ENCODE results near the gene GNAZ. TPM values are rescaled to one million over a fixed set of nuclear protein-coding genes. Genes with fewer than 3 reads are reported as not detected.

Gene GNAZ
- polyA plus RNA-seq, 1 donor from 2014 or later = 52.0 TPM

DNA sequence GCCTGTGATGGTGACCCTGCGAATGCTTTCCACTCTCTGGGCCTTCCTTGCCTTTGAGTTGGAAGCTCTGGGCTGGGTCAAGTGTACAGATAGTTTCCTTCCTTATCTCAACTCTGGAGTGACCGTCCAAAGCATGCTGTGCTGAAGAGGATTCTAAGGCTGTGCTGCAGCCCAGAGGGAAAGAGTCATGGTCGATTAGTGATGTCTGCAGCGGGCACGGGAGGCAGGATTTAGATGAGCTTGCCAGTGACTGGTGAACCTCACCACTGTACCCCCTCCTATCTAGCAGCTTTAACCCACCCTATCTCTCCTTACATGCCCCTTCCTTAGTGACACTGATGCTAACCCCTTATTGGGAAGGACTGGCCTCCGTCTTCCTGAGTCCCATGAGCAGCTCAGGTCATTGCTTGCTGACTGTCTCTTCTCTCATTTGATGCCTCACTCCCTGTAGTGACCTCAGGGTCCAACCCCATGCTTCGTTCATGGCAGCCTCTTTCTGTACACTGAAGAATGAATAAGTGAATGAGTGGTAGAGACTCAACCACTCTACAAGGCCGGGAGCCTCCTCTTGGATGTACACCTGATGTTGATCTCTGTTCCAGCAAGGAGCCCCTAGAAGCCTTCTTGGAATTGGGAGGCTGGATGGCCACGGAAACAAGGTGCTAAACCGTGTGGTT lies 6.7 kb downstream of the GNAZ start:
- no peak overlapping the region for H2AFZ ChIP-seq (ENCODE audit: low read depth, low read length)
- TF ChIP-seq EZH2 (IDR thresholded peaks at IDR 0.05; ENCODE audit: borderline replicate concordance, insufficient read depth, low read length, poor library complexity, severe bottlenecking) = no peak
- no peak for TF ChIP-seq MXI1 (conservative IDR thresholded peaks at IDR 0.05; ENCODE audit: poor library complexity, severe bottlenecking)
- TF ChIP-seq EP300 (conservative IDR thresholded peaks at IDR 0.05; ENCODE audit: poor library complexity, severe bottlenecking) = no peak
- no peaks in the 10 kb centered on the region for H3K9me3 ChIP-seq (ENCODE audit: low read length)
- no peaks in the 10 kb centered on the region for H3K27me3 ChIP-seq (ENCODE audit: insufficient read depth, low read depth, low read length)
- no peak overlapping the region for H3K9ac ChIP-seq (ENCODE audit: low read length)
- H3K79me2 ChIP-seq (replicated peaks; ENCODE audit: insufficient read depth, low read length) = peaks cover 64% of the 10 kb centered on the region
- H3K4me2 ChIP-seq (ENCODE audit: low read length) = no peak overlapping the region
- H3K36me3 ChIP-seq (ENCODE audit: insufficient read depth, low read length) = no peaks in the 10 kb centered on the region
- H4K20me1 ChIP-seq (ENCODE audit: insufficient read depth) = no peaks in the 10 kb centered on the region
- H3K9me2 ChIP-seq (ENCODE audit: insufficient read depth, low read length) = no peaks in the 10 kb centered on the region
- H3K27ac ChIP-seq (ENCODE audit: low read length) = no peak overlapping the region
- no peaks in the 10 kb centered on the region for H3F3A ChIP-seq (ENCODE audit: insufficient read depth, low read length, poor library complexity, severe bottlenecking)
- no peak overlapping the region for H3K4me3 ChIP-seq (ENCODE audit: low read length)

- no peaks in the 10 kb centered on the region for H3F3A ChIP-seq (ENCODE audit: insufficient read depth, low read length, poor library complexity, severe bottlenecking)
- H3K4me2 ChIP-seq (ENCODE audit: low read length) = no peak overlapping the region
- no peaks in the 10 kb centered on the region for H4K20me1 ChIP-seq (ENCODE audit: insufficient read depth)
- no peaks in the 10 kb centered on the region for H3K9me2 ChIP-seq (ENCODE audit: insufficient read depth, low read length)
- H3K9me3 ChIP-seq (ENCODE audit: low read length) = no peaks in the 10 kb centered on the region
- peaks cover 56% of the 10 kb centered on the region for H3K79me2 ChIP-seq (replicated peaks; ENCODE audit: insufficient read depth, low read length)
- H3K4me3 ChIP-seq (ENCODE audit: low read length) = no peak overlapping the region
- no peaks in the 10 kb centered on the region for H3K36me3 ChIP-seq (ENCODE audit: insufficient read depth, low read length)
- TF ChIP-seq MXI1 (conservative IDR thresholded peaks at IDR 0.05; ENCODE audit: poor library complexity, severe bottlenecking) (no peak), POLR2AphosphoS5 (IDR thresholded peaks at IDR 0.05) (no peak), CTCF (IDR thresholded peaks at IDR 0.05; ENCODE audit: poor library complexity, severe bottlenecking) (no peak), SMC3 (conservative IDR thresholded peaks at IDR 0.05; ENCODE audit: poor library complexity) (no peak), EP300 (conservative IDR thresholded peaks at IDR 0.05; ENCODE audit: poor library complexity, severe bottlenecking) (no peak), RAD21 (conservative IDR thresholded peaks at IDR 0.05) (no peak), EZH2 (IDR thresholded peaks at IDR 0.05; ENCODE audit: borderline replicate concordance, insufficient read depth, low read length, poor library complexity, severe bottlenecking) (no peak), TAF1 (IDR thresholded peaks at IDR 0.05; ENCODE audit: low read depth) (no peak)
- TF ChIP-seq, protein P1, sequence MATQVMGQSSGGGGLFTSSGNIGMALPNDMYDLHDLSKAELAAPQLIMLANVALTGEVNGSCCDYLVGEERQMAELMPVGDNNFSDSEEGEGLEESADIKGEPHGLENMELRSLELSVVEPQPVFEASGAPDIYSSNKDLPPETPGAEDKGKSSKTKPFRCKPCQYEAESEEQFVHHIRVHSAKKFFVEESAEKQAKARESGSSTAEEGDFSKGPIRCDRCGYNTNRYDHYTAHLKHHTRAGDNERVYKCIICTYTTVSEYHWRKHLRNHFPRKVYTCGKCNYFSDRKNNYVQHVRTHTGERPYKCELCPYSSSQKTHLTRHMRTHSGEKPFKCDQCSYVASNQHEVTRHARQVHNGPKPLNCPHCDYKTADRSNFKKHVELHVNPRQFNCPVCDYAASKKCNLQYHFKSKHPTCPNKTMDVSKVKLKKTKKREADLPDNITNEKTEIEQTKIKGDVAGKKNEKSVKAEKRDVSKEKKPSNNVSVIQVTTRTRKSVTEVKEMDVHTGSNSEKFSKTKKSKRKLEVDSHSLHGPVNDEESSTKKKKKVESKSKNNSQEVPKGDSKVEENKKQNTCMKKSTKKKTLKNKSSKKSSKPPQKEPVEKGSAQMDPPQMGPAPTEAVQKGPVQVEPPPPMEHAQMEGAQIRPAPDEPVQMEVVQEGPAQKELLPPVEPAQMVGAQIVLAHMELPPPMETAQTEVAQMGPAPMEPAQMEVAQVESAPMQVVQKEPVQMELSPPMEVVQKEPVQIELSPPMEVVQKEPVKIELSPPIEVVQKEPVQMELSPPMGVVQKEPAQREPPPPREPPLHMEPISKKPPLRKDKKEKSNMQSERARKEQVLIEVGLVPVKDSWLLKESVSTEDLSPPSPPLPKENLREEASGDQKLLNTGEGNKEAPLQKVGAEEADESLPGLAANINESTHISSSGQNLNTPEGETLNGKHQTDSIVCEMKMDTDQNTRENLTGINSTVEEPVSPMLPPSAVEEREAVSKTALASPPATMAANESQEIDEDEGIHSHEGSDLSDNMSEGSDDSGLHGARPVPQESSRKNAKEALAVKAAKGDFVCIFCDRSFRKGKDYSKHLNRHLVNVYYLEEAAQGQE (IDR thresholded peaks at IDR 0.05; ENCODE audit: borderline replicate concordance) = no peak
- no peak overlapping the region for H2AFZ ChIP-seq (ENCODE audit: low read depth, low read length)
- no peaks in the 10 kb centered on the region for H3K27me3 ChIP-seq (ENCODE audit: insufficient read depth, low read depth, low read length)
- no peak overlapping the region for H3K27ac ChIP-seq (ENCODE audit: low read length)
- no peak overlapping the region for H3K9ac ChIP-seq (ENCODE audit: low read length)
Observed at GRCh38 chr22:23077627-23078461, 7.5 kb downstream of the GNAZ start.
